Trophoblast cell (in vitro differentiated cells and primary cell): ENCODE data around the gene CDK6.
A peak's percentile ranks its signal among the peaks of the same experiment; 100 is the strongest.

ENCODE experiments used
- DNase-seq, 2 donors: peaks; one replicate each; pipeline ENCODE4 v3.0.0-alpha.2; 2016
- H2AFZ ChIP-seq: 2 replicates; pipeline ENCODE4 v1.6.1; 2013; ENCODE audit warnings: low read length, moderate library complexity, mild to moderate bottlenecking; ENCODE audit not compliant: insufficient read depth, poor library complexity
- H2AK5ac ChIP-seq: 2 replicates; pipeline ENCODE4 v1.6.1; 2013; ENCODE audit warnings: mild to moderate bottlenecking, low read length
- H2BK120ac ChIP-seq: 2 replicates; pipeline ENCODE4 v1.6.1; 2013; ENCODE audit warnings: low read length, mild to moderate bottlenecking, moderate library complexity; ENCODE audit not compliant: insufficient read depth, poor library complexity
- H2BK12ac ChIP-seq: 2 replicates; pipeline ENCODE4 v1.6.1; 2013; ENCODE audit warnings: mild to moderate bottlenecking, low read length, moderate library complexity
- H2BK5ac ChIP-seq: 2 replicates; pipeline ENCODE4 v1.6.1; 2013; ENCODE audit warnings: low read length, low read depth, moderate library complexity, mild to moderate bottlenecking; ENCODE audit not compliant: poor library complexity
- H3K14ac ChIP-seq: 2 replicates; pipeline ENCODE4 v1.6.1; 2013; ENCODE audit warnings: mild to moderate bottlenecking, low read length
- H3K18ac ChIP-seq: 2 replicates; pipeline ENCODE4 v1.6.1; 2013; ENCODE audit warnings: mild to moderate bottlenecking, low read length
- H3K23ac ChIP-seq: 2 replicates; pipeline ENCODE4 v1.6.1; 2013; ENCODE audit warnings: low read length
- H3K27ac ChIP-seq: 2 replicates; pipeline ENCODE4 v1.5.1; 2013; ENCODE audit warnings: low read depth, mild to moderate bottlenecking, inconsistent platforms, low read length, moderate library complexity
- H3K27me3 ChIP-seq: 2 replicates; pipeline ENCODE4 v1.6.1; 2013; ENCODE audit warnings: inconsistent platforms, mild to moderate bottlenecking, low read length, moderate library complexity; ENCODE audit not compliant: insufficient read depth
- H3K36me3 ChIP-seq, 2 experiments: 1 replicate in 1 of 2; 2 replicates in 1 of 2; pipeline ENCODE4 v1.6.1; 2013; ENCODE audit warnings: low read length in 2 of 2, mild to moderate bottlenecking in 2 of 2, moderate library complexity in 1 of 2; ENCODE audit not compliant: insufficient read depth in 2 of 2, control insufficient read depth in 1 of 2
- H3K4ac ChIP-seq: 2 replicates; pipeline ENCODE4 v1.6.1; 2013; ENCODE audit warnings: low read depth, mild to moderate bottlenecking, low read length, moderate library complexity
- H3K4me1 ChIP-seq, 2 experiments: 1 replicate in 1 of 2; 2 replicates in 1 of 2; pipeline ENCODE4 v1.6.1; 2013; ENCODE audit warnings: low read length in 2 of 2, mild to moderate bottlenecking in 2 of 2, moderate library complexity in 1 of 2; ENCODE audit not compliant: insufficient read depth in 2 of 2, control insufficient read depth in 1 of 2
- H3K4me2 ChIP-seq: 2 replicates; pipeline ENCODE4 v1.6.1; 2013; ENCODE audit warnings: inconsistent platforms, mild to moderate bottlenecking, low read length, moderate library complexity
- H3K4me3 ChIP-seq: 2 replicates; pipeline ENCODE4 v1.5.1; 2013; ENCODE audit warnings: mild to moderate bottlenecking, low read depth, low read length, inconsistent platforms
- H3K79me1 ChIP-seq: one replicate; pipeline ENCODE4 v1.6.1; 2013; ENCODE audit warnings: low read length
- H3K79me2 ChIP-seq: 2 replicates; pipeline ENCODE4 v1.6.1; 2013; ENCODE audit warnings: low read length, mild to moderate bottlenecking; ENCODE audit not compliant: control insufficient read depth, insufficient read depth, poor library complexity
- H3K9ac ChIP-seq: 2 replicates; pipeline ENCODE4 v1.6.1; 2013; ENCODE audit warnings: mild to moderate bottlenecking, low read length
- H3K9me3 ChIP-seq: 2 replicates; pipeline ENCODE4 v1.6.1; 2013; ENCODE audit warnings: low read depth, mild to moderate bottlenecking, control low read depth, inconsistent platforms, low read length; ENCODE audit not compliant: insufficient read depth
- H4K12ac ChIP-seq: 2 replicates; pipeline ENCODE4 v1.6.1; 2013; ENCODE audit warnings: low read depth, mild to moderate bottlenecking, low read length, moderate library complexity
- H4K8ac ChIP-seq: 2 replicates; pipeline ENCODE4 v1.6.1; 2013; ENCODE audit warnings: low read depth, mild to moderate bottlenecking, low read length, moderate library complexity
- H4K91ac ChIP-seq: one replicate; pipeline ENCODE4 v1.6.1; 2013; ENCODE audit warnings: low read depth, mild to moderate bottlenecking, low read length, moderate library complexity
- WGBS: extraction: QIAGEN DNeasy Blood & Tissue Kit; methylation state at CpG from one replicate; pipeline ENCODE4 v1.1.7; 2013; ENCODE audit warnings: missing lambda C conversion rate; ENCODE audit not compliant: insufficient read length, insufficient coverage; ENCODE audit errors: extremely low coverage; 5-methylcytosine and 5-hydroxymethylcytosine counted together

The CDK6 gene

DNA sequence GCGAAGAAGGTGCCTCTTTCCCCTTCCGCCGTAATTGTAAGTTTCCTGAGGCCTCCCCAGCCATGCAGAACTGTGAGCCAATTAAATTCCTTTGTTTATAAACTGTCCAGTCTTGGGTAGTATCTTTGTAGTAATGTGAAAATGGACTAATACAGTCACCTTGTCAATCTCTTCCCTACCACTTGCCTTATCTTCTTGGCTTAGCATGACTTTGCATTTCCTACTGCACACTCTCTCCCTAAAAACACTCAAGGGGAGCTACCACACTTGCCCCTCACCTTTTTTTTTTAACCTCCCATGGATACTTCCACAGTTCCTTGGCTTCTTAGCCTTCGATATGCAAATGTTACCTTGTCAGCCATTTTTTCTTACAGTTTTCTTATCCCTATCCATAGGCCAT lies 7.4 kb upstream of the CDK6 start:
- no CpG with 5 or more reads among the region's 4 CpGs for WGBS
- Histone ChIP-seq H3K36me3 (no peaks in the 10 kb centered on the region), H3K4me3 (no peak overlapping the region), H3K27ac (peak overlapping the region; percentile 86), H2BK5ac (no peak overlapping the region), H4K12ac (no peak overlapping the region), H3K9ac (no peak overlapping the region), H3K23ac (no peak overlapping the region), H4K91ac (peak overlapping the region; percentile 39), H3K14ac (no peak overlapping the region), H4K8ac (no peak overlapping the region), H3K79me1 (peaks cover 5% of the 10 kb centered on the region), H2AFZ (no peak overlapping the region), H3K27me3 (no peaks in the 10 kb centered on the region), H3K18ac (no peak overlapping the region), H3K4me2 (no peak overlapping the region), H3K4ac (no peak overlapping the region), H3K9me3 (no peaks in the 10 kb centered on the region), H3K4me1 (peaks cover 0 to 10% of the 10 kb centered on the region in 2 experiments), H3K79me2 (no peaks in the 10 kb centered on the region), H2AK5ac (no peak overlapping the region), H2BK120ac (no peak overlapping the region), H2BK12ac (no peak overlapping the region)
- no peak for DNase-seq

- peaks cover 5% of the 10 kb centered on the region for H3K79me1 ChIP-seq
- no peak overlapping the region for H3K9ac ChIP-seq
- peak overlapping the region; percentile 39 for H4K91ac ChIP-seq
- H3K36me3 ChIP-seq: no peaks in the 10 kb centered on the region
- H3K18ac ChIP-seq: no peak overlapping the region
- no peaks in the 10 kb centered on the region for H3K79me2 ChIP-seq
- H3K4me3 ChIP-seq: no peak overlapping the region
- peak overlapping the region; percentile 29 for H2BK5ac ChIP-seq
- H2BK120ac ChIP-seq: peak overlapping the region; percentile 30
- no peak overlapping the region for H3K4me2 ChIP-seq
- H2AFZ ChIP-seq: no peak overlapping the region
- H3K14ac ChIP-seq: peak overlapping the region; percentile 16
- DNase-seq: peak in 1 of 2 donors; percentile 41
- H3K27me3 ChIP-seq: no peaks in the 10 kb centered on the region
- H3K9me3 ChIP-seq: no peaks in the 10 kb centered on the region
- peak overlapping the region; percentile 85 for H2BK12ac ChIP-seq
- H3K4ac ChIP-seq: no peak overlapping the region
- H4K12ac ChIP-seq: no peak overlapping the region
- no CpG with 5 or more reads among the region's 4 CpGs for WGBS
- peaks cover 0 to 10% of the 10 kb centered on the region in 2 experiments for H3K4me1 ChIP-seq
- no peak overlapping the region for H2AK5ac ChIP-seq
- no peak overlapping the region for H4K8ac ChIP-seq
- peak overlapping the region; percentile 86 for H3K27ac ChIP-seq
- no peak overlapping the region for H3K23ac ChIP-seq
These were observed 6.8 kb upstream of the CDK6 start for GRCh38 chr7:92843034-92843760.

DNA sequence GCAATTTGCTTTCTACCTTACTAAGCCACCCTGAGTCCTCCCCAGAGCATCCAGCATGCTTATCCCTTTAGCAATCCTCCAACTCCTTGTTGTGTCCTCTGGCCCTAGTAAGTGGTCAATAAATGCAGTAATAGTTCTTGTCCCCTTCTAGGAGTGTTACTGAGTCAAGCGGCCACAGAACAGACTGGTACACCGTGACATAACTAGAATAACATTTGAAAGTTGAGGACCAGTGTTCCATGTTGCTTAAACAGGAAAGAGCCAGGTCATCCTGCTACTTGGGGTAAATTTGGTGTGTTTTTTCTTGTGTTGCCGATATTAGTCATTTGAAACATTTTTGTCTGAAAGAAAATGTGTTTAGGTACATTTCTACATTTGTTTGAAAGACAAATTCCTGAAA lies 4.8 kb upstream of the CDK6 start:
- WGBS: no CpG with 5 or more reads among the region's 3 CpGs
- H3K23ac ChIP-seq: no peak overlapping the region

GRCh38 chr7:92840316-92840715 lies 3.9 kb upstream of the CDK6 start:
- Histone ChIP-seq H2BK120ac (no peak overlapping the region), H4K91ac (no peak overlapping the region), H3K4me2 (no peak overlapping the region), H3K9me3 (no peaks in the 10 kb centered on the region), H3K23ac (no peak overlapping the region), H2BK12ac (no peak overlapping the region), H3K4ac (no peak overlapping the region), H3K36me3 (no peaks in the 10 kb centered on the region), H3K4me3 (no peak overlapping the region), H3K79me2 (peaks cover 6% of the 10 kb centered on the region), H3K9ac (no peak overlapping the region), H4K12ac (no peak overlapping the region), H4K8ac (no peak overlapping the region), H3K27ac (no peak overlapping the region), H2AK5ac (no peak overlapping the region), H3K14ac (no peak overlapping the region), H3K27me3 (no peaks in the 10 kb centered on the region), H3K18ac (no peak overlapping the region), H2AFZ (no peak overlapping the region), H2BK5ac (no peak overlapping the region), H3K4me1 (peaks cover 0 to 10% of the 10 kb centered on the region in 2 experiments), H3K79me1 (peaks cover 16% of the 10 kb centered on the region)
- DNase-seq: no peak
- WGBS: no CpG with 5 or more reads among the region's 5 CpGs

More for the DNA sequence above, 4.8 kb upstream of the CDK6 start:
- no peak overlapping the region for H4K91ac ChIP-seq
- no peak overlapping the region for H3K18ac ChIP-seq
- H3K36me3 ChIP-seq: no peaks in the 10 kb centered on the region
- H2AFZ ChIP-seq: no peak overlapping the region
- H3K79me1 ChIP-seq: peaks cover 9% of the 10 kb centered on the region
- no peak overlapping the region for H3K4me2 ChIP-seq
- no peak overlapping the region for H3K9ac ChIP-seq
- DNase-seq: no peak
- H2BK5ac ChIP-seq: no peak overlapping the region
- no peak overlapping the region for H3K27ac ChIP-seq
- no peak overlapping the region for H3K4me3 ChIP-seq
- H3K79me2 ChIP-seq: no peaks in the 10 kb centered on the region
- peak overlapping the region; percentile 24 for H2BK12ac ChIP-seq
- no peak overlapping the region for H4K12ac ChIP-seq
- H3K14ac ChIP-seq: no peak overlapping the region
- no peak overlapping the region for H2BK120ac ChIP-seq
- H4K8ac ChIP-seq: no peak overlapping the region
- no peak overlapping the region for H3K4ac ChIP-seq
- peaks cover 0 to 10% of the 10 kb centered on the region in 2 experiments for H3K4me1 ChIP-seq
- no peaks in the 10 kb centered on the region for H3K27me3 ChIP-seq
- no peak overlapping the region for H2AK5ac ChIP-seq
- H3K9me3 ChIP-seq: no peaks in the 10 kb centered on the region
